Smooth muscle cell (in vitro differentiated cells): Measurements from ENCODE around the gene OMD. TPM values are rescaled to one million over a fixed set of nuclear protein-coding genes. Genes with fewer than 3 reads are reported as not detected.

Source experiments
- DNase-seq: peaks from one replicate; lab custom pipeline; 2025; ENCODE audit not compliant: unreplicated experiment; lab: John Stamatoyannopoulos, UW
- H2AFZ ChIP-seq: fragments of 200-600 bp; sonication (generic); 2 replicates; pipeline ENCODE4 v1.6.0; 2016; ENCODE audit warnings: antibody characterized with exemption, low read depth, mild to moderate bottlenecking
- H3F3A ChIP-seq: fragments of 200-600 bp; sonication (generic); 2 replicates; pipeline ENCODE4 v1.6.0; 2017; ENCODE audit warnings: antibody characterized with exemption, low read depth
- H3K27ac ChIP-seq: fragments of 200-600 bp; sonication (generic); 2 replicates; pipeline ENCODE4 v1.5.1; 2016; ENCODE audit warnings: low read depth, mild to moderate bottlenecking
- H3K27me3 ChIP-seq: fragments of 200-600 bp; sonication (generic); 2 replicates; pipeline ENCODE4 v1.6.1; 2016; ENCODE audit warnings: low read depth, mild to moderate bottlenecking
- H3K36me3 ChIP-seq: fragments of 200-600 bp; sonication (generic); 2 replicates; pipeline ENCODE4 v1.5.1; 2016; ENCODE audit warnings: low read depth
- H3K4me1 ChIP-seq: fragments of 200-600 bp; sonication (generic); 2 replicates; pipeline ENCODE4 v1.5.1; 2016; ENCODE audit warnings: low read depth
- H3K4me2 ChIP-seq: fragments of 200-600 bp; sonication (generic); 2 replicates; pipeline ENCODE4 v1.6.0; 2016; ENCODE audit warnings: mild to moderate bottlenecking
- H3K4me3 ChIP-seq: fragments of 200-600 bp; sonication (generic); 2 replicates; pipeline ENCODE4 v1.5.1; 2016; ENCODE audit warnings: mild to moderate bottlenecking
- H3K79me2 ChIP-seq: fragments of 200-600 bp; sonication (generic); 2 replicates; pipeline ENCODE4 v1.6.0; 2016; ENCODE audit warnings: low read depth, mild to moderate bottlenecking
- H3K9ac ChIP-seq: fragments of 200-600 bp; sonication (generic); 2 replicates; pipeline ENCODE4 v1.6.0; 2016; ENCODE audit warnings: low read depth
- H3K9me3 ChIP-seq: fragments of 200-600 bp; sonication (generic); replicated peaks from 2 replicates; pipeline ENCODE4 v1.5.1; 2016; ENCODE audit warnings: low read depth
- H4K20me1 ChIP-seq: fragments of 200-600 bp; sonication (generic); 2 replicates; pipeline ENCODE4 v1.6.0; 2016; ENCODE audit warnings: low read depth
- WGBS: methylation state at CpG from one replicate; pipeline ENCODE4 v1.1.7; 2016; ENCODE audit warnings: low lambda C conversion rate; 5-methylcytosine and 5-hydroxymethylcytosine counted together
- polyA plus RNA-seq: library from polyadenylated mRNA; unstranded; fragments of >200 nt; fragmentation: Nextera tagmentation; extraction: Ambion mirVana; gene quantifications from 2 replicates; pipeline ENCODE4 v1.2.1, GENCODE V29; 2016
- total RNA-seq: library from RNA; depleted of rRNA; stranded (reverse); fragments of >200 nt; gene quantifications from 2 replicates; pipeline ENCODE4 v1.2.3, GENCODE V29; 2014
- TF ChIP-seq, protein P1 (sequence below): fragments of 200-600 bp; sonication (generic); IDR thresholded peaks from 2 replicates; pipeline ENCODE4 v1.5.1; 2017; ENCODE audit warnings: borderline replicate concordance, mild to moderate bottlenecking, antibody characterized with exemption; ENCODE audit not compliant: insufficient read depth, poor library complexity, severe bottlenecking

The OMD gene
- total and polyA plus RNA-seq, 2 experiments from 2014 or later, result not detected

DNA sequence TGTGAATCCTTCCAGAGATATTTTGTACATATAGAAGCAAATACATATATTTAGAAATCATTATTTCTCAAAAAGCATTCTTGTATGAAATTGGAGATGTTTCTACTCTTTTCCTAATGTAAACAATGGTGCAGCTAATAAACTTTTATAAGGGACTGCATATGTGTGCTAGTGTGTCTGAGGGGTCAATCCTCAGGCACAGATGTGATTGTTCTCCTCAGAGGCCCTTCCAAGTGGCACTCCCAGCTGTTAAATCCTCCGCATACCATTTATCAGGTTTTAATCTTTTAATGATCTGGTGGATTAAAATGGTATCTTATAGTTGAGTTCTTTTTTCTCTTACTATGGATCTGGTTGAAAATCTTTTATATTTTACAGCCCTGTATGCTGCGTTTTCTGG is 5.6 kb upstream of the OMD start:
- Histone ChIP-seq H3K4me2 (no peak overlapping the region), H3K4me1 (no peaks in the 10 kb centered on the region), H4K20me1 (no peaks in the 10 kb centered on the region), H3K79me2 (no peaks in the 10 kb centered on the region), H3K36me3 (no peaks in the 10 kb centered on the region), H3K4me3 (no peak overlapping the region), H3F3A (peaks cover 5% of the 10 kb centered on the region), H3K9me3 (no peaks in the 10 kb centered on the region), H2AFZ (no peak overlapping the region), H3K27me3 (no peaks in the 10 kb centered on the region), H3K9ac (no peak overlapping the region), H3K27ac (no peak overlapping the region)
- DNase-seq, result no peak
- TF ChIP-seq, protein P1, sequence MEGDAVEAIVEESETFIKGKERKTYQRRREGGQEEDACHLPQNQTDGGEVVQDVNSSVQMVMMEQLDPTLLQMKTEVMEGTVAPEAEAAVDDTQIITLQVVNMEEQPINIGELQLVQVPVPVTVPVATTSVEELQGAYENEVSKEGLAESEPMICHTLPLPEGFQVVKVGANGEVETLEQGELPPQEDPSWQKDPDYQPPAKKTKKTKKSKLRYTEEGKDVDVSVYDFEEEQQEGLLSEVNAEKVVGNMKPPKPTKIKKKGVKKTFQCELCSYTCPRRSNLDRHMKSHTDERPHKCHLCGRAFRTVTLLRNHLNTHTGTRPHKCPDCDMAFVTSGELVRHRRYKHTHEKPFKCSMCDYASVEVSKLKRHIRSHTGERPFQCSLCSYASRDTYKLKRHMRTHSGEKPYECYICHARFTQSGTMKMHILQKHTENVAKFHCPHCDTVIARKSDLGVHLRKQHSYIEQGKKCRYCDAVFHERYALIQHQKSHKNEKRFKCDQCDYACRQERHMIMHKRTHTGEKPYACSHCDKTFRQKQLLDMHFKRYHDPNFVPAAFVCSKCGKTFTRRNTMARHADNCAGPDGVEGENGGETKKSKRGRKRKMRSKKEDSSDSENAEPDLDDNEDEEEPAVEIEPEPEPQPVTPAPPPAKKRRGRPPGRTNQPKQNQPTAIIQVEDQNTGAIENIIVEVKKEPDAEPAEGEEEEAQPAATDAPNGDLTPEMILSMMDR, result no peak
- 44% methylated on average over 2 of the region's 2 CpGs for WGBS

GRCh38 chr9:92426501-92427145 is 2.4 kb upstream of the OMD start:
- no peaks in the 10 kb centered on the region for H3K9me3 ChIP-seq
- WGBS, result 92% methylated on average over 5 of the region's 5 CpGs
- H4K20me1 ChIP-seq, result no peaks in the 10 kb centered on the region
- no peak for DNase-seq
- TF ChIP-seq, protein P1, result no peak
- H3K4me2 ChIP-seq, result no peak overlapping the region
- H3K9ac ChIP-seq, result no peak overlapping the region
- peaks cover 5% of the 10 kb centered on the region for H3K4me1 ChIP-seq
- H3F3A ChIP-seq, result peaks cover 5% of the 10 kb centered on the region
- no peak overlapping the region for H2AFZ ChIP-seq
- H3K36me3 ChIP-seq, result no peaks in the 10 kb centered on the region
- H3K27ac ChIP-seq, result peak overlapping the region; percentile 67
- H3K79me2 ChIP-seq, result no peaks in the 10 kb centered on the region
- H3K27me3 ChIP-seq, result no peaks in the 10 kb centered on the region
- H3K4me3 ChIP-seq, result no peak overlapping the region

- Histone ChIP-seq H3K27me3 (no peaks in the 10 kb centered on the region), H3K4me2 (peak overlapping the region; percentile 11), H3K79me2 (no peaks in the 10 kb centered on the region), H3K9ac (no peak overlapping the region), H3K4me3 (no peak overlapping the region), H3K36me3 (no peaks in the 10 kb centered on the region), H3K27ac (peak overlapping the region; percentile 67), H3F3A (peaks cover 5% of the 10 kb centered on the region), H2AFZ (peak overlapping the region; percentile 64), H3K4me1 (peaks cover 5% of the 10 kb centered on the region), H3K9me3 (no peaks in the 10 kb centered on the region), H4K20me1 (no peaks in the 10 kb centered on the region)
- 26% methylated on average over 2 of the region's 2 CpGs for WGBS
- DNase-seq, result no peak
- TF ChIP-seq, protein P1, result no peak
These were observed 1.2 kb upstream of the OMD start for GRCh38 chr9:92425474-92425873.

GRCh38 chr9:92423612-92424011 is 659 bp downstream of the OMD start:
- Histone ChIP-seq H2AFZ (no peak overlapping the region), H3F3A (peaks cover 5% of the 10 kb centered on the region), H3K9me3 (no peaks in the 10 kb centered on the region), H3K79me2 (no peaks in the 10 kb centered on the region), H3K4me3 (no peak overlapping the region), H3K9ac (no peak overlapping the region), H3K4me2 (no peak overlapping the region), H4K20me1 (no peaks in the 10 kb centered on the region), H3K4me1 (peaks cover 5% of the 10 kb centered on the region), H3K27ac (peak overlapping the region; percentile 62), H3K27me3 (no peaks in the 10 kb centered on the region), H3K36me3 (no peaks in the 10 kb centered on the region)
- TF ChIP-seq, protein P1, result no peak
- 94% methylated on average over 2 of the region's 2 CpGs for WGBS
- no peak for DNase-seq
